Brain microvascular endothelial cell (primary cell): ENCODE data around the gene CCDC174.

ENCODE experiments used
- DNase-seq: peaks from one replicate; pipeline ENCODE4 v3.0.0-alpha.2; 2020
- H3K27ac ChIP-seq: fragments of 250-450 bp; sonication (Bioruptor Pico); 2 replicates; pipeline ENCODE4 v1.5.1; 2020; ENCODE audit warnings: mild to moderate bottlenecking, moderate library complexity
- H3K27me3 ChIP-seq: fragments of 250-450 bp; sonication (Bioruptor Pico); replicated peaks from 2 replicates; pipeline ENCODE4 v1.5.1; 2020; ENCODE audit warnings: mild to moderate bottlenecking
- H3K36me3 ChIP-seq: fragments of 250-450 bp; sonication (Bioruptor Pico); replicated peaks from 2 replicates; pipeline ENCODE4 v1.5.1; 2020; ENCODE audit warnings: mild to moderate bottlenecking
- H3K4me3 ChIP-seq: 2 replicates; pipeline ENCODE4 v1.5.1; 2011; ENCODE audit warnings: low read depth, mild to moderate bottlenecking, control low read depth, low read length, moderate library complexity
- in situ Hi-C: cut with HindIII; loops from 2 replicates; pipeline ENCODE4 v1.10.0; 2017; ENCODE audit warnings: low sequenced_read_pairs, low pct_ligation_motif_present
- TF ChIP-seq, protein P1 (sequence below): IDR thresholded peaks from 2 replicates; pipeline ENCODE4 v1.5.1; 2011; ENCODE audit warnings: low read depth, mild to moderate bottlenecking, moderate library complexity, low read length, control low read depth, inconsistent platforms; ENCODE audit errors: missing control alignments

Gene CCDC174

GRCh38 chr3:14628406-14628805 lies 23.2 kb upstream of the CCDC174 start:
- Histone ChIP-seq H3K36me3 (no peaks in the 10 kb centered on the region), H3K27ac (no peak overlapping the region), H3K27me3 (no peaks in the 10 kb centered on the region), H3K4me3 (no peak overlapping the region)
- in situ Hi-C loops, result no loop called here
- TF ChIP-seq, protein P1, sequence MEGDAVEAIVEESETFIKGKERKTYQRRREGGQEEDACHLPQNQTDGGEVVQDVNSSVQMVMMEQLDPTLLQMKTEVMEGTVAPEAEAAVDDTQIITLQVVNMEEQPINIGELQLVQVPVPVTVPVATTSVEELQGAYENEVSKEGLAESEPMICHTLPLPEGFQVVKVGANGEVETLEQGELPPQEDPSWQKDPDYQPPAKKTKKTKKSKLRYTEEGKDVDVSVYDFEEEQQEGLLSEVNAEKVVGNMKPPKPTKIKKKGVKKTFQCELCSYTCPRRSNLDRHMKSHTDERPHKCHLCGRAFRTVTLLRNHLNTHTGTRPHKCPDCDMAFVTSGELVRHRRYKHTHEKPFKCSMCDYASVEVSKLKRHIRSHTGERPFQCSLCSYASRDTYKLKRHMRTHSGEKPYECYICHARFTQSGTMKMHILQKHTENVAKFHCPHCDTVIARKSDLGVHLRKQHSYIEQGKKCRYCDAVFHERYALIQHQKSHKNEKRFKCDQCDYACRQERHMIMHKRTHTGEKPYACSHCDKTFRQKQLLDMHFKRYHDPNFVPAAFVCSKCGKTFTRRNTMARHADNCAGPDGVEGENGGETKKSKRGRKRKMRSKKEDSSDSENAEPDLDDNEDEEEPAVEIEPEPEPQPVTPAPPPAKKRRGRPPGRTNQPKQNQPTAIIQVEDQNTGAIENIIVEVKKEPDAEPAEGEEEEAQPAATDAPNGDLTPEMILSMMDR, result no peak
- no peak for DNase-seq

GRCh38 chr3:14630404-14631100 lies 21.0 kb upstream of the CCDC174 start:
- TF ChIP-seq, protein P1, result no peak
- DNase-seq, result no peak
- H3K27me3 ChIP-seq, result no peaks in the 10 kb centered on the region
- H3K36me3 ChIP-seq, result no peaks in the 10 kb centered on the region
- H3K27ac ChIP-seq, result no peak overlapping the region
- H3K4me3 ChIP-seq, result no peak overlapping the region
- in situ Hi-C loops, result no loop called here

- Histone ChIP-seq H3K36me3 (no peaks in the 10 kb centered on the region), H3K4me3 (no peak overlapping the region), H3K27ac (no peak overlapping the region), H3K27me3 (no peaks in the 10 kb centered on the region)
- in situ Hi-C loops, result no loop called here
- TF ChIP-seq, protein P1, result no peak
- no peak for DNase-seq
Measured at GRCh38 chr3:14631101-14631497, 20.5 kb upstream of the CCDC174 start.

GRCh38 chr3:14631687-14632441 lies 19.7 kb upstream of the CCDC174 start:
- Histone ChIP-seq H3K36me3 (no peaks in the 10 kb centered on the region), H3K4me3 (no peak overlapping the region), H3K27ac (no peak overlapping the region), H3K27me3 (no peaks in the 10 kb centered on the region)
- in situ Hi-C loops, result no loop called here
- TF ChIP-seq, protein P1, result no peak
- DNase-seq, result no peak

- no peak overlapping the region for H3K27ac ChIP-seq
- H3K27me3 ChIP-seq, result no peaks in the 10 kb centered on the region
- DNase-seq, result no peak
- no peaks in the 10 kb centered on the region for H3K36me3 ChIP-seq
- in situ Hi-C loops, result no loop called here
- TF ChIP-seq, protein P1, result no peak
- no peak overlapping the region for H3K4me3 ChIP-seq
Measured at GRCh38 chr3:14632442-14632930, 19.1 kb upstream of the CCDC174 start.

- DNase-seq, result no peak
- no peak overlapping the region for H3K4me3 ChIP-seq
- no peak overlapping the region for H3K27ac ChIP-seq
- H3K27me3 ChIP-seq, result no peaks in the 10 kb centered on the region
- no peaks in the 10 kb centered on the region for H3K36me3 ChIP-seq
- TF ChIP-seq, protein P1, result no peak
- in situ Hi-C loops, result no loop called here
Measured at GRCh38 chr3:14633417-14633816, 18.1 kb upstream of the CCDC174 start.
